ENCODE data around the gene SMIM5. TPM values are rescaled to one million over a fixed set of nuclear protein-coding genes. Genes with fewer than 3 reads are reported as not detected.
"Not testable (repeated sequence)": the region's sequence is repeated elsewhere in the genome, so short reads cannot be mapped to it uniquely, and the experiment has no call there.

The SMIM5 gene, protein sequence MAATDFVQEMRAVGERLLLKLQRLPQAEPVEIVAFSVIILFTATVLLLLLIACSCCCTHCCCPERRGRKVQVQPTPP
- 0.06 TPM for polyA plus RNA-seq (2013, experiment 1 of 2; ENCODE audit: insufficient read length)
- 0.73 TPM for polyA plus RNA-seq (2013, experiment 2 of 2; ENCODE audit: insufficient read length)

DNA sequence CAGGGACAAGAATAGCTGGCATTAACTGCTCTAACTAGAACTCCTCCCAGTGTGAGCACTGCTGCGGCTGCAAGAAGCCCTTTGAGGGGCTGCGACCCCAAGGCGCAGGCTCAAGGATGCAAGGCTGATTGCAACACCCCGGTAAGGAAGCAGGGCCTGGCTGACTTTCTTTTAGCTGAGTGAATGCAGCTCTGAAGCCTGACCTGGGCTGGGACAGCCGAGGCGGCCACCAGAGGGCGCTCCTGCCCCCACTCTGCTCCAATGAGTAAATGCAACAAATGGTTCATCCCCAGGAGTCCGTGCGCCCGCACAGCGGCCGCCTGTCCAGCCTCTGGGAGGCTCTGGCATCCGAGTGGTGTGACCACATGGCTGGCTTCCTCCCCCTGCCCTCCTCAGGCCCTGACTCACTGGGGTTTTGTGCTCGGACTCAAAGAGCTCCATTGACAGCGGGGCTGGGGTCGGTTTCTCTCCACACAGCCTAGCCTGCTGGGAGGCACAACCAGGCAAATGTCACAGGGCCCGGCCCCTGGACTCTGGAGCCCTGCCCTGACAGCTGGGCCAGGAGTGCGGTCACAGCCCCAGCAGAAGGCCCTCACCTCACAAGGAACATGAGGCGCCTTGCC is at the start of gene SMIM5:
SMIM5 (plus strand) TSS at position 572 of the 623 bp plus-strand sequence. CDS start 6,768 bp downstream, outside the sequence.
- DNase-seq = peak; percentile 84

GRCh38 chr17:75584849-75585175 is 48.4 kb upstream of the SMIM5 start:
- no peak for DNase-seq

- peak; percentile 37 for DNase-seq
These were observed 45.3 kb upstream of the SMIM5 start, which contains the start of gene MYO15B for GRCh38 chr17:75587675-75588595. Gene MYO15B, plus strand, starts transcription at chr17:75587800. Its CDS starts 258 bp downstream, at chr17:75588058.

DNA sequence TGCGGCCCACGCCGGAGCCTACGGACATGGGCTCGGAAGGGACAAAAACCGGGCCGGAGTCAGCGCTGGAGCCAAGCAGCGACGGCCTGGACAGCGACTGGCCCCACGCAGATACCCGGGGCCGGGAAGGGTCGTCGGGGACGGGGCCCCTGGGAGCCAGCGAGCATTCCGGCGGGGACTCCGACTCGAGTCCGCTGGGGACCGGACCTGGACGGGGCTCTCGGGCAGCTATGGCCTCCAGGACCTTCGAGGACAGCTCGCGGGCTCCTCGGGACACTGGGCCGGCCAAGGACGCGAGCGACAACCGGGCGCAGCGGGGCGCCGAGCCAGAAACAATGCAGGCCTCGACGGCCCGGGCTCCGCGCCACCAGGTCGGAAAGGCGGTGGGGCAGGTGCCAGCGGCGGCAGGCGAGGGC is 44.6 kb upstream of the SMIM5 start:
- peak; percentile 9 for DNase-seq

DNA sequence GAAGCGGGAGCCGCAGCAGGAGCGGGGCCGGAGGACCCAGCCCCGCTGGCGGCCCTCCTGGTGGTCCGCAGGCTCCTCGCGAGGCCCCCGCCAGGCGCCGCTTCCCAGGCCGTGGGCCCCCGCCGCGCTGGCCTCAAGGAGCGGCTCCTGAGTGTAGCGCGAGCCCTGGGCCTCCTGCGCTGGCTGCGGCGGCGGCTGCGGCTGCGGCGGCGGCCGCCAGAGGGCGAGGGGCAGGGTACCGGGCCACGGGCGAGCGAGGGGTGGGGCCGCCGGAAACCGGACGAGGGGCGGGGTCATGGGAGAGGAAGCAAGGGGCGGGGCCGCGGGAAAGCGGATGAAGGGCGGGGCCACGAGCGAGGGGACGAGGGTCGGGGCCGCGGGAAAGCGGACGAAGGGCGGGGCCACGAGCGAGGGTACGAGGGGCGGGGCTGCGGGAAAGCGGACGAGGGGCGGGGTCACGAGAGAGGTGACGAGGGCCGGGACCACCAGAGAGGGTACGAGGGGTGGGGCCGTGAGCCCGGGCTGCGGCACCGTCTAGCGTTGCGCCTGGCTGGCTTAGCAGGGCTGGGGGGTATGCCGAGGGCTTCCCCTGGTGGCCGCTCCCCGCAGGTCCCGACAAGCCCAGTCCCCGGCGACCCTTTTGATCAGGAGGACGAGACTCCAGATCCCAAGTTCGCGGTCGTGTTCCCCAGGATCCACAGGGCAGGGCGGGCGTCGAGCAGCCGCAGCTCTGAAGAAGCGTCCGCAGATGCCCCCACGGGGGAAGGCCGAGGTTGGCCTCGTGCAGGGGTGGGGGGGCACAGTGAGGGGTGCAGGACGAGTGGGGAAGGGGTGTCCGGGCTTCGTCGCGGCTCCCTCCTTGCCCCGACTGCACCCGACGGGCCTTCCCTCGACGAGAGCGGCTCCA is 44.0 kb upstream of the SMIM5 start:
- DNase-seq = peak; percentile 89

- no peak for DNase-seq
These were observed 43.3 kb upstream of the SMIM5 start for GRCh38 chr17:75589919-75590303.

DNA sequence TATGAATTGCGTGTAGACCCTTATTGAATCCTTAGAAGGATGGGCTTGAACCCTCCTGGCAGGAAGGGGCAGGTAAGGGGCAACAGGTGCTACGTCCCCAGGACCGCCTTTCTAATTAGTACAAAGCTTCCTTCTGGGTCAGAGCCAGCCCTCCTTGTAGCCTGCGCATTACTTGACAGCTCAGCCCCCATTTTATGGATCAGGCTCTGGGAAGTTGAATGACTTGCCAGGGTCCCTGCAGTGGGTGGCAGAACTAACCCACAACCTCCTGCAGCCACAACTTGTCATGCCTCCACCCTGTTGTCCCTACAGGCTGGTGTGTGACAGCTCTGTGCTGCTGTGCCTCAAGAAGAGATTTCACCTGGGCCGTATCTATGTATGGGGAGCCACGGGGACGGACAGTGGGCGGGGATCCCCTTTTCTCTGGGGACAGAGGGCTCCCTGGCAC is 42.9 kb upstream of the SMIM5 start:
- no peak for DNase-seq

DNA sequence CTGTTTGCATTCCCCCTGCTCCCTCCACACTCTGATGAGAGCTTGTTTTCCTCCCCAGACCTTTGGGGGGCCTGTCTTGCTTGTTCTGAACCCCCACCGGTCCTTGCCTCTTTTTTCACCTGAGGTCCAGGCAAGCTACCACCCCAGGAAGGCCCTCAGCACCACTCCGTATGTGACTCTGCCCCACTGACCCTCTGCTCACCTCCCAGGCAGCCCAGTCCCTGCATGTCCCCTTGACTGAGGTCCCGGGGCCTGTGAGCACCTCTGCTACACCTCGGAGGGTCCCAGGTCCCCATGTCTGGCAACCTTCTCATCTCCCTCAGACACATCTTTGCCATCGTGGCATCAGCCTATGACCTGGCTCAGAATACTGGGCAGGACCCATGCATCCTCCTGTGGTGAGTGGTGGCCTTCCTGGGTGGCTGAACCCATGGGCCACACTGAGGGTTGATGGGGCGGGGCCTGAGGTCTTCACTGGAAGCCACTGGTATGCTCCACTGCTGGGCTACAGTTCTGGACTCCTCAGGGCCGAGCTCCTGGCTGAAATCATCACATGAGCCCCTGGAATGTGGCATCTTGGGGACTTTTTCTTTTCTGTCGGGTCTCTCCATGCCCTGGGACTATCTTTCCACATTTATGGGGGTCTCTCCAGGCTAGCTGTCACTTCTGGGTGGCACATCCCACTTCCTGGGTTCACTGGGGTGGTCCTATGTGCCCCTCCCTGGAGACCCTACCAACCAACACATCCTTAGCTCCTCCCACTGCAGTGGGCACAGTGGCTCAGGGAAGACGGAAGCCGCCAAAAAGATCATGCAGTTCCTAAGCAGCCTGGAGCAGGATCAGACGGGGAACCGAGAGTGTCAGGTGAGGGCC is 42.1 kb upstream of the SMIM5 start:
- DNase-seq = no peak

- DNase-seq = no peak
These were observed 41.4 kb upstream of the SMIM5 start for GRCh38 chr17:75591722-75592302.

GRCh38 chr17:75592348-75593020 is 40.8 kb upstream of the SMIM5 start:
- DNase-seq = no peak

DNA sequence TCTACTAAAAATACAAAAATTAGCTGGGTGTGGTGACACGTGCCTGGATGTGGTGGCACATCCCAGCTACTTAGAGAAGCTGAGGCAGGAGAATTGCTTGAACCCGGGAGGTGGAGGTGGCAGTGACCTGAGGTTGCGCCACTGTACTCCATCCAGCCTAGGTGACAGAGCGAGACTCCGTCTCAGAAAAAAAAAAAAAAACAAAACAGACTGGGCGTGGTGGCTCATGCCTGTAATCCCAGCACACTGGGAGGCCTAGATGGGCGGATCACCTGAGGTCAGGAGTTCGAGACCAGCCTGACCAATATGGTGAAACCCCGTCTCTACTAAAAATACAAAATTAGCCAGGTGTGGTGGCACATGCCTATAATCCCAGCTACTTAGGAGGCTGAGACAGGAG is 39.8 kb upstream of the SMIM5 start:
- DNase-seq = not testable (repeated sequence)

DNA sequence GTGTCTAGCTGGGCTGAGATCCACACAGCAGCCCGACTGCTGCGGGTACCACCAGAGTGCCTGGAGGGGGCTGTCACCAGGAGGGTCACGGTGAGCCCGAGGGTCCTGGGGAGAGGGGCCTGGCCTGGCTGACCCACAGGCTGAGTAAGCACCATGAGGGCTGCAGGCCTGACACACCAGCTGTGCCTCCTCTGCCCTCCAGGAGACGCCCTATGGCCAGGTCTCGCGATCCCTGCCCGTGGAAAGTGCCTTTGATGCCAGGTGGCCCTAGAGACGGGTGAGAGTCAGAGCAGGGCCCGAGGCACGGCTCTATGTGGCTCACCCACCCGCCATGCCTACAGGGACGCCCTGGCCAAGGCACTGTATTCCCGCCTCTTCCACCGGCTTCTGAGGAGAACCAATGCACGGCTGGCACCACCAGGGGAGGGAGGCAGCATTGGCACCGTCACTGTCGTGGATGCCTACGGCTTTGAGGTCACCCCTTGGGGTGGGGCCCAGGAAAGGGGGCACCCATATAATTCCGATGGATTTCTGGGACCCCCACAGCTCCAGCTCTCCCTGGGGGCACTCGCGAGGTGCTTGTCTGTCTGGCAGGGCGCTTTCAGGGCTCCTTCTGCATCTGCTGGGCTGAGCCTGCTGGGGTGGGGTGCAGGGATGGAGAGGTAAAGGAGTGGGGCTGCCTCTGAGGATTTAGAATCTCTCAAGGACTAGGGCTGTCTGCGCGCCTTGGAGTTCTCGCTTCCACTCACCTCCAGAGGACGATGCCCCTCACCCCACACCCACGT is 38.5 kb upstream of the SMIM5 start:
- DNase-seq = no peak

GRCh38 chr17:75595284-75595919 is 37.8 kb upstream of the SMIM5 start:
- DNase-seq = no peak

GRCh38 chr17:75595920-75596313 is 37.3 kb upstream of the SMIM5 start:
- DNase-seq = no peak

GRCh38 chr17:75596320-75597087 is 36.7 kb upstream of the SMIM5 start:
- DNase-seq = no peak

DNA sequence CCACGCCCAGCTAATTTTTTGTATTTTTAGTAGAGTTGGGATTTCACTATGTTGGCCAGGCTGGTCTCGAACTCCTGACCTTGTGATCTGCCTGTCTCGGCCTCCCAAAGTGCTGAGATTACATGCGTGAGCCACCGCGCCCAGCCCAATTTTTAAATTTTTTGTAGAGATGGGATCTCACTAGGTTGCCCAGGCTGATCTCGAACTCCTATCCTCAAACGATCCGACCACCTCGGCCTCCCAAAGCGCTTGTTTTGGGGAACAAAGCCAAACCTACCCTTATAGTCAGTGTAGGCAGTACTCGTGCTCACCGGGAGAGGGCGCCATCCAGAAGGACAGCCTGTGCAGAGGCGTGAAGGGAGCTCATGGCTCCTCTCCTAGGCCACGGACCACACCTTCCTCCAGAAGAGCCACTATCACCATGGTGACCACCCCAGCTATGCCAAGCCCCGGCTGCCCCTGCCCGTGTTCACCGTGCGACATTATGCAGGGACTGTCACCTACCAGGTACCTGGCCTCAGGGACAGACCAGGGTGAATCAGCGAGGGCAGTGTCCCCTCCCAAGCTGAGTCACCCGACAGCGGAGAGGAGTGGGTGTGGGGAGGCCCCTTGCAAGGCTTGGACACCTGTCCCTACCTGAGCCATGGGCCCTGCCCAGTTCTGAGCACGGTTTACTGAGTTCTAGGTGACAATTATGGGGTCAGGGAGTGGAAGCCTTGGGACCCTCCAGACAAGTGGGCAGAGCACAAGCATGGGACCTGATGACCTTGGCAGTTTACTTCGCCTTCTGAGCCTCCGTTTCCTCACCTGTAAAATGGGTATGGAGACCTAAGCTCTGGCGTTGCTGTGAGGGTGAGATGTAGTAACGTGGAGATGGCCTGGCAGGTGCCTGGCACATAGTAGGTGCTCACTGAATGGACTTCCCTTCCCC is 31.9 kb upstream of the SMIM5 start:
- peak; percentile 34 for DNase-seq

DNA sequence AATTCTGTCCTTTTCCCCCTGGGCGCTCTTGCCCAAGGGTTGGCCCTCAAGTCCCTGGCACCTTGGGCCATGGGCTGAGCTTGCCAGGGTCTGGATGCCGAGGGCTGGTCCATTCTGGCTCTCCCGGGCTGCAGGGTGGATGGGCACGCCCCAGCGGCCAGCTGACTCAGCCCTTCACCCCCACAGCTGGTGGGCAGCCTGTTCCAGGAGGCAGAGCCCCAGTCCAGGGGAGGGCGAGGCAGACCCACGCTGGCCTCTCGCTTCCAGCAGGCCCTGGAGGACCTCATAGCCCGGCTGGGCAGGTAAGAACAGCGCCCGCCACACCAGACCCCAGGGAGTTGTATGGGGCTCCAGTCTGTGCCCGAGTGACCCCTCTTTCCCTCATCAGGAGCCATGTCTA is 30.6 kb upstream of the SMIM5 start:
- no peak for DNase-seq
